ENCODE data around the gene DOHH.

GRCh38 chr19:3453840-3454239, 46.6 kb downstream of the DOHH start:
- TF ChIP-seq YY1 (IDR thresholded peaks at IDR 0.05; ENCODE audit: insufficient read depth, insufficient read length) (no peak), ZNF274 (IDR thresholded peaks at IDR 0.05; ENCODE audit: low read depth, low read length) (no peak), SUZ12 (IDR thresholded peaks at IDR 0.05; ENCODE audit: extremely low read depth, insufficient read depth, insufficient read length) (no peak)
